DND-41 (cell line): ENCODE results near the gene SERTAD1.

Experiments
- CTCF ChIP-seq: IDR thresholded peaks from 2 replicates; pipeline ENCODE4 v1.5.1; 2012; ENCODE audit warnings: borderline replicate concordance, low read length, moderate library complexity, mild to moderate bottlenecking; ENCODE audit not compliant: poor library complexity, severe bottlenecking; ENCODE audit errors: extremely low read depth
- EZH2 ChIP-seq: IDR thresholded peaks from 3 replicates; pipeline ENCODE4 v1.6.1; 2012; ENCODE audit warnings: borderline replicate concordance, low read depth, mild to moderate bottlenecking, moderate library complexity, low read length, inconsistent platforms; ENCODE audit not compliant: severe bottlenecking

DNA sequence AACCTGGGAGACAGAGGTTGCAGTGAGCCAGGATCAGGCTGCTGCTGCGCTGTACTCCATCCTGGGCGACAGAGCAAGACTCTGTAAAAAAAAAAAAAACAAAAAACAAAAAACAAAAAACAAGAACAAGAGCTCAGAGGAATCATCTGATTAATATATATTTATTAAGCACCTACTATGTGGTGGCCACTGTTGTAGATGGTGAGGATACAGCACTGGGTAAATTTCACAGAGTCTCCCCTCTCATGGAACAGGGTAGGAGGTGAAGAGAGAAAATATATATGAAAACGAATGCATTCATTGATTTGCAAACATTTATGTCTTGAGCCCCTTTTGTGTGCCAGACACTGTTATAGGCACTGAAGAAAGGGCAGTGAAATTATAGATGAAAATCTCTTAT, 5.9 kb upstream of the SERTAD1 start:
- no peak for TF ChIP-seq CTCF
- TF ChIP-seq EZH2 = no peak
